WTC11 (cell line): Measurements from ENCODE around the gene PTPA. TPM values are rescaled to one million over a fixed set of nuclear protein-coding genes. Genes with fewer than 3 reads are reported as not detected.
A peak's percentile ranks its signal among the peaks of the same experiment; 100 is the strongest.
"Not testable (repeated sequence)": the region's sequence is repeated elsewhere in the genome, so short reads cannot be mapped to it uniquely, and the experiment has no call there.

Experiments used
- ATAC-seq: fragments of 200-7000 bp; cut with Tn5 transposase; 2 replicates; pipeline ENCODE4 v1.10.0; 2021; ENCODE audit warnings: mild to moderate bottlenecking, moderate library complexity
- CTCF ChIA-PET: fragments of 300-600 bp; sonication (Branson Sonifier 250); formaldehyde crosslinking; loops from one replicate; lab custom pipeline; 2021; ENCODE audit warnings: antibody characterized with exemption; lab: Charles Lee
- POLR2A ChIA-PET: fragments of 350-600 bp; sonication (Branson Sonifier 250); formaldehyde crosslinking; loops from one replicate; lab custom pipeline; 2021; ENCODE audit warnings: antibody characterized with exemption; lab: Charles Lee
- DNase-seq: peaks from one replicate; pipeline ENCODE4 v3.0.0; 2021; ENCODE audit warnings: low spot score
- H3K27ac Mint-ChIP-seq: 2 replicates; pipeline ENCODE4 v1.8.0; 2021; ENCODE audit warnings: mixed read lengths
- H3K27me3 Mint-ChIP-seq: 2 replicates; pipeline ENCODE4 v1.8.0; 2021; ENCODE audit warnings: low read depth, mild to moderate bottlenecking, moderate library complexity, mixed read lengths
- H3K36me3 Mint-ChIP-seq: 2 replicates; pipeline ENCODE4 v1.8.0; 2021; ENCODE audit warnings: mixed read lengths
- H3K4me1 Mint-ChIP-seq: 2 replicates; pipeline ENCODE4 v1.8.0; 2022; ENCODE audit warnings: mixed read lengths
- H3K4me3 Mint-ChIP-seq: 2 replicates; pipeline ENCODE4 v1.8.0; 2021; ENCODE audit warnings: mild to moderate bottlenecking, moderate library complexity, mixed read lengths
- H3K9me3 Mint-ChIP-seq: 2 replicates; pipeline ENCODE4 v1.8.0; 2021; ENCODE audit warnings: mixed read lengths
- CDX4 ChIP-seq: fragments of 250-450 bp; sonication (Bioruptor Pico); IDR thresholded peaks from 2 replicates; pipeline ENCODE4 v1.9.0; 2021; ENCODE audit warnings: moderate library complexity, mild to moderate bottlenecking, inconsistent platforms, borderline replicate concordance
- E2F5 ChIP-seq: sonication (generic); formaldehyde crosslinking; IDR thresholded peaks from 2 replicates; pipeline ENCODE4 v1.8.1; 2022; ENCODE audit warnings: mild to moderate bottlenecking, moderate library complexity, missing genetic modification reagents
- FOXJ3 ChIP-seq: sonication (generic); formaldehyde crosslinking; IDR thresholded peaks from 2 replicates; pipeline ENCODE4 v1.9.0; 2021; ENCODE audit warnings: missing genetic modification reagents, mild to moderate bottlenecking, borderline replicate concordance
- FOXP4 ChIP-seq: sonication (generic); formaldehyde crosslinking; IDR thresholded peaks from 2 replicates; pipeline ENCODE4 v1.8.0; 2022; ENCODE audit warnings: mild to moderate bottlenecking, missing genetic modification reagents
- MLX ChIP-seq: sonication (generic); formaldehyde crosslinking; IDR thresholded peaks from 2 replicates; pipeline ENCODE4 v1.8.1; 2023; ENCODE audit warnings: mild to moderate bottlenecking, missing genetic modification reagents, moderate library complexity
- NFYB ChIP-seq: sonication (generic); formaldehyde crosslinking; conservative IDR thresholded peaks from 2 replicates; pipeline ENCODE4 v1.8.0; 2022; ENCODE audit warnings: low read depth, missing genetic modification reagents
- NR3C1 ChIP-seq: sonication (generic); formaldehyde crosslinking; conservative IDR thresholded peaks from 2 replicates; pipeline ENCODE4 v1.8.1; 2023; ENCODE audit warnings: low read depth, mild to moderate bottlenecking, missing genetic modification reagents
- PRRX2 ChIP-seq: fragments of 250-450 bp; sonication (Bioruptor Pico); IDR thresholded peaks from 2 replicates; pipeline ENCODE4 v1.8.0; 2021; ENCODE audit warnings: mild to moderate bottlenecking
- RELA ChIP-seq: sonication (generic); formaldehyde crosslinking; IDR thresholded peaks from 2 replicates; pipeline ENCODE4 v1.8.1; 2022; ENCODE audit warnings: missing genetic modification reagents, mild to moderate bottlenecking, borderline replicate concordance
- ZBTB43 ChIP-seq: sonication (generic); formaldehyde crosslinking; IDR thresholded peaks from 2 replicates; pipeline ENCODE4 v1.8.1; 2023; ENCODE audit warnings: mild to moderate bottlenecking, missing genetic modification reagents
- ZNF121 ChIP-seq: sonication (generic); formaldehyde crosslinking; IDR thresholded peaks from 2 replicates; pipeline ENCODE4 v1.8.0; 2023; ENCODE audit warnings: missing genetic modification reagents
- ZNF317 ChIP-seq: sonication (generic); formaldehyde crosslinking; IDR thresholded peaks from 2 replicates; pipeline ENCODE4 v1.8.1; 2023; ENCODE audit warnings: low read depth, mild to moderate bottlenecking, moderate library complexity, missing genetic modification reagents, borderline replicate concordance
- ZNF416 ChIP-seq: fragments of 250-450 bp; sonication (Bioruptor Pico); IDR thresholded peaks from 2 replicates; pipeline ENCODE4 v1.9.0; 2021; ENCODE audit warnings: mild to moderate bottlenecking, inconsistent platforms
- ZNF671 ChIP-seq: fragments of 250-450 bp; sonication (Bioruptor Pico); IDR thresholded peaks from 2 replicates; pipeline ENCODE4 v1.8.0; 2021; ENCODE audit warnings: mild to moderate bottlenecking
- total RNA-seq: library from RNA; stranded (reverse); gene quantifications from 3 replicates; pipeline ENCODE4 v1.2.3, GENCODE V29; 2021

PTPA gene
- total RNA-seq, 1 experiment from 2014 or later: 186 TPM

- TF ChIP-seq NFYB (CRISPR knock-in tag): no peak
- no peak for TF ChIP-seq FOXJ3 (CRISPR knock-in tag)
- no peak for TF ChIP-seq E2F5 (CRISPR knock-in tag)
- TF ChIP-seq NR3C1 (CRISPR knock-in tag): no peak
- TF ChIP-seq RELA (CRISPR knock-in tag): no peak
- no peak for TF ChIP-seq CDX4 (CRISPR knock-in tag)
- no peak for TF ChIP-seq ZBTB43
- no peak for TF ChIP-seq FOXP4 (CRISPR knock-in tag)
- no peak for TF ChIP-seq PRRX2
- no peak for TF ChIP-seq ZNF671 (CRISPR knock-in tag)
- TF ChIP-seq ZNF317 (CRISPR knock-in tag): no peak
- TF ChIP-seq MLX (CRISPR knock-in tag): no peak
- no peak for ATAC-seq
- Mint-ChIP-seq H3K36me3 (peaks cover 39% of the 10 kb centered on the region), H3K9me3 (no peaks in the 10 kb centered on the region), H3K27ac (peak overlapping the region; percentile 37), H3K4me1 (peaks cover 9% of the 10 kb centered on the region), H3K4me3 (no peak overlapping the region), H3K27me3 (no peaks in the 10 kb centered on the region)
- ChIA-PET POLR2A (interaction anchor here (0.5 kb wide), 1 partner anchor 55 kb away, joined by 4 read pairs; no protein-coding TSS in a partner anchor), CTCF (interaction anchor here (0.9 to 2.4 kb wide), 3 partner anchors 10 to 93 kb away, joined by 3 to 12 read pairs (median 4); partner anchors contain the start of gene SH3GLB2)
- DNase-seq: no peak
Measured at GRCh38 chr9:129121483-129121882, 10.3 kb downstream of the PTPA start.

- POLR2A ChIA-PET: no interaction called here
- H3K27me3 Mint-ChIP-seq: no peaks in the 10 kb centered on the region
- TF ChIP-seq ZNF121 (CRISPR knock-in tag): peak; percentile 62
- TF ChIP-seq ZNF416 (CRISPR knock-in tag): no peak
- TF ChIP-seq NFYB (CRISPR knock-in tag): no peak
- TF ChIP-seq, all 79 proteins: peak for 1
- Mint-ChIP-seq H3K27ac (no peak overlapping the region), H3K4me3 (no peak overlapping the region), H3K9me3 (no peaks in the 10 kb centered on the region), H3K36me3 (peaks cover 39% of the 10 kb centered on the region), H3K4me1 (peaks cover 16% of the 10 kb centered on the region)
- no peak for DNase-seq
- ATAC-seq: no peak
- CTCF ChIA-PET: interaction anchor here (0.9 to 2.4 kb wide), 5 partner anchors 10 to 94 kb away, joined by 3 to 12 read pairs (median 4); partner anchors contain the start of gene SH3GLB2
Measured at GRCh38 chr9:129122133-129122532, 10.9 kb downstream of the PTPA start.

- H3K4me3 Mint-ChIP-seq, POLR2A ChIA-PET, H3K9me3 Mint-ChIP-seq, H3K27ac Mint-ChIP-seq, ATAC-seq, H3K27me3 Mint-ChIP-seq, DNase-seq: not testable (repeated sequence)
- Mint-ChIP-seq H3K36me3 (peaks cover 42% of the 10 kb centered on the region), H3K4me1 (peaks cover 24% of the 10 kb centered on the region)
- CTCF ChIA-PET: interaction anchor here (1.0 to 2.4 kb wide), 4 partner anchors 9 to 501 kb away, joined by 3 to 12 read pairs (median 4); no protein-coding TSS in a partner anchor
Measured at GRCh38 chr9:129122976-129123375, 11.8 kb downstream of the PTPA start.
